Activated B cell treated with CpG ODN at 0.5 μM for 24 hours (primary cell): ENCODE measurements around the gene MISP3. TPM values are rescaled to one million over a fixed set of nuclear protein-coding genes. Genes with fewer than 3 reads are reported as not detected.

Source experiments
- ATAC-seq: fragments of 200-7000 bp; cut with Tn5 transposase; one replicate; pipeline ENCODE4 v1.10.0; 2021; ENCODE audit warnings: low read depth, mild to moderate bottlenecking, moderate library complexity
- CTCF ChIA-PET: fragments of 350-600 bp; sonication (Branson Sonifier 250); formaldehyde crosslinking; loops from one replicate; lab custom pipeline; 2021; ENCODE audit warnings: antibody characterized with exemption; lab: Charles Lee
- POLR2A ChIA-PET: fragments of 350-600 bp; sonication (Branson Sonifier 250); formaldehyde crosslinking; loops from one replicate; lab custom pipeline; 2021; ENCODE audit warnings: antibody characterized with exemption; lab: Charles Lee
- DNase-seq: peaks from one replicate; pipeline ENCODE4 v3.0.0; 2022
- H3K27ac Mint-ChIP-seq: one replicate; pipeline ENCODE4 v1.8.0; 2020; ENCODE audit warnings: mixed read lengths
- H3K27me3 Mint-ChIP-seq: one replicate; pipeline ENCODE4 v1.8.0; 2021; ENCODE audit warnings: mixed read lengths
- H3K36me3 Mint-ChIP-seq: one replicate; pipeline ENCODE4 v1.8.0; 2021; ENCODE audit warnings: low read depth, mixed read lengths
- H3K4me1 Mint-ChIP-seq: one replicate; pipeline ENCODE4 v1.8.0; 2021; ENCODE audit warnings: mixed read lengths
- H3K4me3 Mint-ChIP-seq: one replicate; pipeline ENCODE4 v1.8.0; 2020; ENCODE audit warnings: mild to moderate bottlenecking, mixed read lengths
- H3K9me3 Mint-ChIP-seq: one replicate; pipeline ENCODE4 v1.8.0; 2020; ENCODE audit warnings: mixed read lengths
- CTCF ChIP-seq: fragments of 200-600 bp; IDR thresholded peaks from one replicate; pipeline ENCODE4 v1.8.0; 2022; ENCODE audit warnings: antibody characterized with exemption, mild to moderate bottlenecking
- intact Hi-C: fragments of 100-400 bp; cut with micrococcal nuclease; formaldehyde crosslinking; loops from one replicate; pipeline ENCODE4 v1.15.1; 2024
- total RNA-seq: library from RNA; stranded (reverse); gene quantifications from 2 replicates; pipeline ENCODE4 v1.2.3, GENCODE V29; 2022

MISP3 gene
- total RNA-seq, 1 donor from 2014 or later = 0.18 TPM

GRCh38 chr19:14088634-14089411 is 16.2 kb downstream of the MISP3 start:
- ChIA-PET CTCF (interaction anchor here (1.5 kb wide), 1 partner anchor 26 kb away, joined by 6 read pairs; no protein-coding TSS in a partner anchor), POLR2A (no interaction called here)
- H3K27me3 Mint-ChIP-seq = no peaks in the 10 kb centered on the region
- DNase-seq (no peak), ATAC-seq (no peak)
- intact Hi-C loops = no loop called here
- H3K27ac Mint-ChIP-seq = peak overlapping the region; percentile 77
- H3K4me1 Mint-ChIP-seq = peaks cover 18% of the 10 kb centered on the region
- TF ChIP-seq CTCF = no peak
- peak overlapping the region; percentile 83 for H3K4me3 Mint-ChIP-seq
- H3K36me3 Mint-ChIP-seq = peaks cover 17% of the 10 kb centered on the region
- peaks cover 3% of the 10 kb centered on the region for H3K9me3 Mint-ChIP-seq

- peaks cover 17% of the 10 kb centered on the region for H3K36me3 Mint-ChIP-seq
- H3K27me3 Mint-ChIP-seq = no peaks in the 10 kb centered on the region
- H3K4me1 Mint-ChIP-seq = peaks cover 18% of the 10 kb centered on the region
- intact Hi-C loops = no loop called here
- H3K4me3 Mint-ChIP-seq = peak overlapping the region; percentile 83
- ATAC-seq (no peak), DNase-seq (no peak)
- H3K27ac Mint-ChIP-seq = peak overlapping the region; percentile 77
- no peak for TF ChIP-seq CTCF
- ChIA-PET CTCF (interaction anchor here (1.5 kb wide), 1 partner anchor 25 kb away, joined by 6 read pairs; no protein-coding TSS in a partner anchor), POLR2A (no interaction called here)
- peaks cover 3% of the 10 kb centered on the region for H3K9me3 Mint-ChIP-seq
Measured at GRCh38 chr19:14089412-14089661, 16.8 kb downstream of the MISP3 start.

GRCh38 chr19:14089662-14090508 is 17.3 kb downstream of the MISP3 start:
- ATAC-seq (peak; percentile 9), DNase-seq (peak; percentile 52)
- Mint-ChIP-seq H3K9me3 (peaks cover 3% of the 10 kb centered on the region), H3K27me3 (no peaks in the 10 kb centered on the region), H3K4me1 (peaks cover 18% of the 10 kb centered on the region), H3K4me3 (peak overlapping the region; percentile 83), H3K36me3 (peaks cover 17% of the 10 kb centered on the region), H3K27ac (peak overlapping the region; percentile 77)
- POLR2A ChIA-PET = interaction anchor here (1.0 kb wide), 3 partner anchors 8 to 47 kb away, joined by 4 to 7 read pairs (median 5); partner anchors contain the start of genes ASF1B and PRKACA
- no peak for TF ChIP-seq CTCF
- intact Hi-C loops = loop anchor here (1.0 to 5.0 kb wide), 3 partner anchors 9 to 935 kb away; a partner anchor contains a TSS
- CTCF ChIA-PET = interaction anchor here (1.5 kb wide), 1 partner anchor 25 kb away, joined by 6 read pairs; no protein-coding TSS in a partner anchor

GRCh38 chr19:14090509-14091080 is 18.0 kb downstream of the MISP3 start, which contains the start of gene SAMD1:
Gene SAMD1, minus strand, starts transcription at chr19:14090751.
- TF ChIP-seq CTCF = no peak
- CTCF ChIA-PET = interaction anchor here (1.5 kb wide), 1 partner anchor 24 kb away, joined by 6 read pairs; no protein-coding TSS in a partner anchor
- peak; percentile 61 for ATAC-seq

More at GRCh38 chr19:14090509-14091080, 18.0 kb downstream of the MISP3 start, which contains the start of gene SAMD1:
- Mint-ChIP-seq H3K9me3 (peaks cover 3% of the 10 kb centered on the region), H3K27me3 (no peaks in the 10 kb centered on the region), H3K4me3 (peak within 1 kb of the TSS; percentile 99), H3K36me3 (peaks cover 17% of the 10 kb centered on the region), H3K27ac (peak within 1 kb of the TSS; percentile 99), H3K4me1 (peaks cover 18% of the 10 kb centered on the region)
- DNase-seq = peak; percentile 70
- intact Hi-C loops = loop anchor here (1.0 to 5.0 kb wide), 7 partner anchors 9 to 936 kb away; partner anchors contain the start of genes DCAF15 and PRKACA
- POLR2A ChIA-PET = interaction anchor here (1.0 to 1.9 kb wide), 5 partner anchors 9 to 46 kb away, joined by 4 to 15 read pairs (median 7); partner anchors contain the start of genes ASF1B and PRKACA
